Vagina (tissue), 2 donors: ENCODE results near the gene NAT9. TPM values are rescaled to one million over a fixed set of nuclear protein-coding genes. Genes with fewer than 3 reads are reported as not detected.

Source experiments
- DNase-seq, 2 donors: peaks; one replicate each; pipeline ENCODE4 v3.0.0-alpha.2; 2017; ENCODE audit errors: extremely low spot score in 2 of 2
- H3K27ac ChIP-seq: fragments of 200-600 bp; sonication (generic); one replicate; pipeline ENCODE4 v1.5.1; 2019
- H3K27me3 ChIP-seq: fragments of 200-600 bp; sonication (generic); one replicate; pipeline ENCODE4 v1.5.1; 2019
- H3K36me3 ChIP-seq, 2 donors: fragments of 200-600 bp; sonication (generic); one replicate each; pipeline ENCODE4 v1.5.1; 2017 to 2019
- H3K4me1 ChIP-seq: fragments of 200-600 bp; sonication (generic); one replicate; pipeline ENCODE4 v1.5.1; 2019
- H3K4me3 ChIP-seq, 2 donors: fragments of 200-600 bp; sonication (generic); 1 replicate in 1 of 2; 2 replicates in 1 of 2; pipeline ENCODE4 v1.5.1; 2016 to 2019
- H3K9me3 ChIP-seq: fragments of 200-600 bp; sonication (generic); one replicate; pipeline ENCODE4 v1.5.1; 2019
- POLR2A ChIP-seq, 2 donors: fragments of 450-650 bp; IDR thresholded peaks; one replicate each; pipeline ENCODE4 v1.6.1; 2017; ENCODE audit warnings: antibody characterized with exemption in 2 of 2, mild to moderate bottlenecking in 2 of 2, moderate library complexity in 2 of 2
- POLR2AphosphoS5 ChIP-seq, 2 donors: sonication (generic); formaldehyde crosslinking; IDR thresholded peaks; one replicate each; pipeline ENCODE4 v1.9.0; 2017; ENCODE audit warnings: antibody characterized with exemption in 2 of 2, mild to moderate bottlenecking in 2 of 2, low read depth in 1 of 2; ENCODE audit not compliant: insufficient read depth in 1 of 2
- intact Hi-C: fragments of 100-400 bp; cut with DNase I; formaldehyde crosslinking; loops from one replicate; pipeline ENCODE4 v1.15.1; 2023
- total RNA-seq: library from RNA; depleted of rRNA; stranded (reverse); fragments of >200 nt; gene quantifications from one replicate; pipeline ENCODE4 v1.2.3, GENCODE V29; 2016
- TF ChIP-seq, protein P1 (sequence below), 3 experiments: fragments of 450-650 bp in 2 of 3; fragments of 200-600 bp in 1 of 3; sonication (generic) in 1 of 3; IDR thresholded peaks; one replicate each; pipeline ENCODE4 v1.5.1; 2017 to 2019; ENCODE audit warnings: antibody characterized with exemption in 3 of 3, mild to moderate bottlenecking in 2 of 3, moderate library complexity in 2 of 3

The NAT9 gene
- total RNA-seq, 1 donor from 2014 or later = 28.5 TPM

DNA sequence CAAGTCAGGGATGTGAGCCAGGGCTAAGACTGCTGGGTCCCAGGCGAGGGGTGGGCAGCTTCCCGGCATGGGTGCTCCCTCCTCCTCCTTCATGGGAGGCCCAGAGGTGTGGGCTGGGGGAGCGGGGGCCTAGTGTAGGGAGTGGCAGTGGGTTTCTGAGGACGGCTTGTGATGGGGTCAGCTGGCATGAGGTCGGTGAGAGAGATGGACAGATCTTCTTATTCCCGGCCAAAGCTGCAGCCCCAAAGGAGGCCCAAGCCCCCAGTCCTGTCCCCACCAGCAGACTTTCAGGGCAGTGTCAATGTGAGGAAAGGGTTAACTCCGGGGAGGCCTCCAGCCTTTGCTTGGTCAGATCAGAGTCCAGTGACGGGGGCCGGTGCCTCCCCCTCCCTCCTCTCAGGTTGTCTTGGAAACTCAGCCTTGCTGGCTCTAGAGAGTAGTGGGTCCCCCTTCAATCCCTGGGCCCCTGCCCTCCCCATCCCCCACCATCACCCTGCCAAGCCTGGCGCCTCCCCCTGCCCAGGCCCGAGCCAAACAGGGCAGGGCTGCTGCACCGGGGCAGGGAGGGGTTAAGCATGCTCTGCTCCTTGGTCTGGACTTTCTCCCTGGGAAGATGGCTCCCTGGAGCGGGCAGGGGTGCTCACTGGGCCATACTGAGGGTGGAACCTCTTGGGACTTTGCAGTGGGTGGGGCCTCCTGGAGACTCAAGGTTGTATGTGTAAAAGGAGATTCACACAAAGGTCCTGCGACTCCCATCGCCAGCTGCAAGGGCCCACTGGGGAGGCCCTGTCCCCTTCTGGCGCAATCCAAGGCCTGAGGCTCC lies 12.4 kb downstream of the NAT9 start:
- Histone ChIP-seq H3K4me3 (no peak overlapping the region), H3K9me3 (no peaks in the 10 kb centered on the region), H3K4me1 (peaks cover 83% of the 10 kb centered on the region), H3K27ac (peak overlapping the region; percentile 10), H3K27me3 (no peaks in the 10 kb centered on the region), H3K36me3 (peaks cover 0 to 8% of the 10 kb centered on the region in 2 donors)
- TF ChIP-seq POLR2AphosphoS5 (IDR thresholded peaks at IDR 0.05; ENCODE audit: insufficient read depth in 1 of 2, low read depth in 1 of 2) = no peak
- TF ChIP-seq POLR2A (IDR thresholded peaks at IDR 0.05) = no peak
- TF ChIP-seq, protein P1, sequence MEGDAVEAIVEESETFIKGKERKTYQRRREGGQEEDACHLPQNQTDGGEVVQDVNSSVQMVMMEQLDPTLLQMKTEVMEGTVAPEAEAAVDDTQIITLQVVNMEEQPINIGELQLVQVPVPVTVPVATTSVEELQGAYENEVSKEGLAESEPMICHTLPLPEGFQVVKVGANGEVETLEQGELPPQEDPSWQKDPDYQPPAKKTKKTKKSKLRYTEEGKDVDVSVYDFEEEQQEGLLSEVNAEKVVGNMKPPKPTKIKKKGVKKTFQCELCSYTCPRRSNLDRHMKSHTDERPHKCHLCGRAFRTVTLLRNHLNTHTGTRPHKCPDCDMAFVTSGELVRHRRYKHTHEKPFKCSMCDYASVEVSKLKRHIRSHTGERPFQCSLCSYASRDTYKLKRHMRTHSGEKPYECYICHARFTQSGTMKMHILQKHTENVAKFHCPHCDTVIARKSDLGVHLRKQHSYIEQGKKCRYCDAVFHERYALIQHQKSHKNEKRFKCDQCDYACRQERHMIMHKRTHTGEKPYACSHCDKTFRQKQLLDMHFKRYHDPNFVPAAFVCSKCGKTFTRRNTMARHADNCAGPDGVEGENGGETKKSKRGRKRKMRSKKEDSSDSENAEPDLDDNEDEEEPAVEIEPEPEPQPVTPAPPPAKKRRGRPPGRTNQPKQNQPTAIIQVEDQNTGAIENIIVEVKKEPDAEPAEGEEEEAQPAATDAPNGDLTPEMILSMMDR (IDR thresholded peaks at IDR 0.05) = no peak
- DNase-seq = no peak
- intact Hi-C loops = no loop called here

DNA sequence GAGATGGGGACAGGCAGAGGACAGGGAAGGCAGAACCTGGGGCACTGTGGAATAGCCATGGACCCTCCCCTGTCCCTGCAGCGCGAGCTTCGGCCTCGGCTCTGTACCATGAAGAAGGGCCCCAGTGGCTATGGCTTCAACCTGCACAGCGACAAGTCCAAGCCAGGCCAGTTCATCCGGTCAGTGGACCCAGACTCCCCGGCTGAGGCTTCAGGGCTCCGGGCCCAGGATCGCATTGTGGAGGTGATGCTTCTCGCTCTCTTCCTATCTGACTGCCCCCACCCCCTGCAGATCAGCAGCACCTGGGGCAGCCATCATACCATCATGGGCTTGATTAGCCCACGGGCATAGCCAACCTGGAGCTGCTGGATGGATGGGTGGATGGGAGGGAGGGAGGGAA lies 14.2 kb downstream of the NAT9 start:
- Histone ChIP-seq H3K27me3 (no peaks in the 10 kb centered on the region), H3K9me3 (no peaks in the 10 kb centered on the region), H3K4me1 (peaks cover 85% of the 10 kb centered on the region), H3K27ac (peak overlapping the region; percentile 85), H3K4me3 (no peak overlapping the region), H3K36me3 (peaks cover 0 to 6% of the 10 kb centered on the region in 2 donors)
- intact Hi-C loops = no loop called here
- DNase-seq = no peak
- TF ChIP-seq, protein P1 (IDR thresholded peaks at IDR 0.05) = no peak
- TF ChIP-seq POLR2A (IDR thresholded peaks at IDR 0.05) (no peak), POLR2AphosphoS5 (IDR thresholded peaks at IDR 0.05; ENCODE audit: insufficient read depth in 1 of 2, low read depth in 1 of 2) (no peak)

DNA sequence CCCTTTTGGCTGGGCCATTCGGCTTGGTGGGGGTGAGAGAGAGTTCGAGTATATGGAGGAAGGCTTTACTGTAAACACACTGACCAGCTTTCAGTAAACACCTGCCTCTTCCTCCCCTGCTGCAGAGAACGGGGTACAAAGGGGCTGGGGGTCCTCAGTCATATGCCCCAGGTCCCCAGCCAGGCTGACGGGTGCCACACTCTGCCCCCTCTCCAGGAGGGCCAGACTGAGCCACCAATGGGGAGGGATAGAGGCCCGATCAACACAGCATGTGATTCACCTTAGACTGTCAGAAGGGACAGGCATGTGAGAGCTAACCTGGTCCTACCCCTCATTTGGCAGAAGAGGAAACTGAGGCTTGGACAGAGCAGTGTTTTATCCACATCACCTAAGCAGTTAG lies 14.7 kb downstream of the NAT9 start:
- Histone ChIP-seq H3K27ac (peak overlapping the region; percentile 85), H3K9me3 (no peaks in the 10 kb centered on the region), H3K27me3 (no peaks in the 10 kb centered on the region), H3K36me3 (peaks cover 0 to 6% of the 10 kb centered on the region in 2 donors), H3K4me1 (peaks cover 85% of the 10 kb centered on the region), H3K4me3 (no peak overlapping the region)
- TF ChIP-seq POLR2AphosphoS5 (IDR thresholded peaks at IDR 0.05; ENCODE audit: insufficient read depth in 1 of 2, low read depth in 1 of 2) (no peak), POLR2A (IDR thresholded peaks at IDR 0.05) (no peak)
- TF ChIP-seq, protein P1 (IDR thresholded peaks at IDR 0.05) = no peak
- no peak for DNase-seq
- intact Hi-C loops = no loop called here

DNA sequence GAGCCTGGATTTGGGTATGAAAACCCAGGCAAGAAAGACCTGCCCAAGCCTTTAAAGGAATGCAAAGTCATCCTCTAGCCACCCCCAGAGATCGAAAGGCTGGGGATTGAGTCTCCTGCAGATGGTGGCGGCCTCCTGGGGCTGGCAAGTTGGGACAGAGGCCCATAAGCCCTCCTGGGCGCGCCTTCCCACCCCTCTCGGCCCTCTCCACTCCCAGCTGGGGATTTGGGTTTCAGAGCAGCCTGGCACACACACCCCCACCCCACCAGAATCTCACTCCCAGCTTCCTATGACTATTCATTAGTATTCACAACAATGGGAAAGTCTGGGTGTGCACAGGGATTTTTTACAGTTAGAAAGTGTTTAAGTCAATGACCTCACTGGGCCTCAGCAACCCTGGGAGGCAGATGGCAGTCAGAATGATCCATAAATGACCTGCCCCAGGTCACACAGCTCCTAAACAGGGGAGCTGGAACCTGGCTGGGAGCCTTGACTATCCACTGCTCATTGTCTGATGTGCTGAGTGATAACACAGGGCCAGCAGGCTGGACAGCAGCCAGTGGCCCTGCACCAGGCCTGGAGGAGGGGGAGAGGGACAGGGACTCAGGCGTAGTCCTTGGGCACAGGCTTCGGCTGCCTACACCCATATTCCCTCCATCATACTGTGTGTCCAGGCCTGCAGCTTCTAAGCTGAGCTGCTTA lies 15.6 kb downstream of the NAT9 start:
- TF ChIP-seq POLR2A (IDR thresholded peaks at IDR 0.05) (no peak), POLR2AphosphoS5 (IDR thresholded peaks at IDR 0.05; ENCODE audit: insufficient read depth in 1 of 2, low read depth in 1 of 2) (no peak)
- TF ChIP-seq, protein P1 (IDR thresholded peaks at IDR 0.05) = no peak
- H3K4me3 ChIP-seq = no peak overlapping the region
- H3K27me3 ChIP-seq = no peaks in the 10 kb centered on the region
- peak overlapping the region; percentile 85 for H3K27ac ChIP-seq
- intact Hi-C loops = no loop called here
- H3K36me3 ChIP-seq = peaks cover 0 to 6% of the 10 kb centered on the region in 2 donors
- peaks cover 79% of the 10 kb centered on the region for H3K4me1 ChIP-seq
- H3K9me3 ChIP-seq = no peaks in the 10 kb centered on the region
- DNase-seq = no peak
